ENCODE results near the gene SOX2.
"Not testable (repeated sequence)": the region's sequence is repeated elsewhere in the genome, so short reads cannot be mapped to it uniquely, and the experiment has no call there.

The SOX2 gene

DNA sequence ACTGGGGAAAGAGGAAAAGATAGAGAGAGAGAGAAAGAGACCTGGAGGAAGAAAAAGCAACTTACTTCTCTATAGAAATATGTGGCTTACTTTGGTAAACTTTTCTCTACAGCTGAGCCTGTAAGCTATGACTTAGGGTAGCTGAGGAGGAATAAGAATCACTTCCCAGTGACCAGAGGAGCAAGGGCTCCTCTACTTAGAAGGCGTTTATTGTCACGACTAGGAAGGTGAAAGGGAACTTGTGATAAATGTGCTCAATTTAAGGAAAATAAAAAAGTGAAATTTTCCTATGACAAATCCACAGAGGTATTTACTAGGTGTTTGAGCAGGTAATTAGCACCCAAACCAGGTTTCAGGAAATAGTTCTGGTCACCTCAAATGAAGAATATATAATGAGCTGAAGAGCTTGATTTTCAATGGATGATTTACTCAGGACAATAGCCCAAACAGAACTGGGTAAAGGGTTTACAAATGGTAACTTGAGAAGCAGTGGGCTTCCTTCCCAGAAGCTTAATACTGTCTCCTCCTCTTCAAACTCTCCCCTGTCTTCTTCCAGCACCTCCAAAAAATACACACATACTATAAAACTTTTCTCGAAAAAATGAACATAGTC, 46.1 kb downstream of the SOX2 start:
- DNase-seq (ENCODE audit: low read depth) = no peak

DNA sequence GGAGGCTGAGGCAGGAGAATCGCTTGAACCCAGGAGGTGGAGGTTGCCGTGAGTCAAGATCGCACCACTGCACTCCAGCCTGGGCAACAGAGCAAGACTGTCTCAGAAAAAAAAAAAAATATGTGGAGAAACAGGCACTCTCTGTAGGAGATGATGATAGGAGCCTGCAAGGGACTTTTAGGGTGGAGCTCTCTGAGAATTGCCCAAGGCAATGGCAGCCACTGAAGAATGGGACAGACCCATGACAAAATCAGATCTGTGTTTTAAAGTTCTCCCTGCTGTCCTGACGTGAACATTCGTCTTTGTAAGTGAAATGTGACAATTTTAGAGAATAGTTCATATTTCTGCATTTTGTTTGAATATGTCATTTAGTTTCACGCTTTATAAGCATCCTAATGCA, 50.2 kb downstream of the SOX2 start:
- no peak for DNase-seq (ENCODE audit: low read depth)

DNA sequence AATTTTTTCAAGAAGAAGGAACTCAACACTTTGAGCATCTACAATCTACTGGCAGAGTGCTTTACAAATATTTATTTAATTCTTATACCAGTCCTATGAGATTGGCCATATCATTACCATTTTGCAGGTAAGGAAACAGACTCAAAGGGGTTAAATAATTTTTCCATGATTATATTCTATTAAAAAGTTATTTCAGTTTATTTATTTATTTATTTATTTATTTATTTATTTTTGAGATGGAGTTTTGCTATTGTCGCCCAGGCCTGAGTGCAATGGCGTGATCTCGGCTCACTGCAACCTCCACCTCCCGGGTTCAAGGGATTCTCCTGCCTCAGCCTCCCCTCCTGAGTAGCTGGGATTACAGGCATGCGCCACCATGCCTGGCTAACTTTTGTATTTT, 52.3 kb downstream of the SOX2 start:
- DNase-seq (ENCODE audit: low read depth) = not testable (repeated sequence)

Data from stromal cell of bone marrow (primary cell).